NT2/D1 (cell line): ENCODE data around the gene TMEM165.

Experiments
- SUZ12 ChIP-seq: IDR thresholded peaks from 2 replicates; pipeline ENCODE4 v1.6.1; 2011; ENCODE audit not compliant: insufficient read length, insufficient read depth; ENCODE audit errors: extremely low read depth
- YY1 ChIP-seq: IDR thresholded peaks from 2 replicates; pipeline ENCODE4 v1.6.1; 2011; ENCODE audit not compliant: insufficient read length, insufficient read depth
- ZNF274 ChIP-seq: IDR thresholded peaks from 2 replicates; pipeline ENCODE4 v1.6.1; 2011; ENCODE audit warnings: mild to moderate bottlenecking, low read depth, low read length

DNA sequence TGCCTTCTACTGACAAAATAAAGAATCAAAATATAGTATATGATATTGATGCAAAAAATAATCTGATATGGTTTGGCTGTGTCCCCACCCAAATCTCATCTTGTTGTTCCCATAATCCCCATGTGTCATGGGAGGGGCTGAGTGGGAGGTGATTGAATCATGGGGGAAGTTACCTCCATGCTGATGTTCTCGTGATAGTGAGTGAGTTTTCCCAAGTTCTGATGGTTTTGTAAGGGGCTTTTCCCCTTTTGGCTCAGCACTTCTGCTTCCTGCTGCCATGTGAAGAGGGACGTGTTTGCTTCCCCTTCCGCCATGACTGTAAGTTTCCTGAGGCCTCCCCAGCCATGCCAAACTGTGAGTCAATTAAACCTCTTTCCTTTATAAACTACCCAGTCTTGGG is 70.2 kb downstream of the TMEM165 start:
- TF ChIP-seq YY1 (no peak), ZNF274 (no peak), SUZ12 (no peak)
